Testis (tissue), 2 donors: Measurements from ENCODE around the gene COMTD1.

Experiments used
- CTCF ChIP-seq, 3 experiments: fragments of 450-650 bp in 2 of 3; fragments of 200-600 bp in 1 of 3; sonication (generic) in 1 of 3; IDR thresholded peaks; one replicate each; pipeline ENCODE4 v1.5.1; 2016 to 2019; ENCODE audit warnings: antibody characterized with exemption in 3 of 3, mild to moderate bottlenecking in 2 of 3, moderate library complexity in 1 of 3
- POLR2A ChIP-seq: fragments of 450-650 bp; IDR thresholded peaks from one replicate; pipeline ENCODE4 v1.6.1; 2017; ENCODE audit warnings: antibody characterized with exemption, mild to moderate bottlenecking, moderate library complexity

GRCh38 chr10:75245354-75246250 is 9.8 kb upstream of the COMTD1 start:
- no peak for TF ChIP-seq CTCF (IDR thresholded peaks at IDR 0.05)
- no peak for TF ChIP-seq POLR2A
